OCI-LY1 (cell line): Measurements from ENCODE around the gene ADRB1.

Source experiments
- H2AFZ ChIP-seq: fragments of 200-600 bp; sonication (generic), shearing (Covaris generic); 2 replicates; pipeline ENCODE4 v1.6.0; 2014; ENCODE audit warnings: antibody characterized with exemption, mild to moderate bottlenecking, low read length
- H3F3A ChIP-seq: fragments of 200-600 bp; sonication (generic), shearing (Covaris generic); 2 replicates; pipeline ENCODE4 v1.6.0; 2014; ENCODE audit warnings: mild to moderate bottlenecking, antibody characterized with exemption, low read length, moderate library complexity; ENCODE audit not compliant: insufficient read depth
- H3K27ac ChIP-seq: fragments of 200-600 bp; sonication (generic); 2 replicates; pipeline ENCODE4 v1.5.1; 2014; ENCODE audit warnings: low read length, mixed run types, mild to moderate bottlenecking, low read depth; ENCODE audit not compliant: poor library complexity, severe bottlenecking
- H3K27me3 ChIP-seq: fragments of 200-600 bp; sonication (generic); 2 replicates; pipeline ENCODE4 v1.6.0; 2014; ENCODE audit warnings: antibody characterized with exemption, mild to moderate bottlenecking, low read length, moderate library complexity; ENCODE audit not compliant: insufficient read depth
- H3K36me3 ChIP-seq: fragments of 200-600 bp; sonication (generic); 2 replicates; pipeline ENCODE4 v1.6.1; 2014; ENCODE audit warnings: mild to moderate bottlenecking, antibody characterized with exemption, low read length, moderate library complexity, mixed read lengths; ENCODE audit not compliant: insufficient read depth
- H3K4me1 ChIP-seq: fragments of 200-600 bp; sonication (generic); 2 replicates; pipeline ENCODE4 v1.5.1; 2014; ENCODE audit warnings: mild to moderate bottlenecking, low read length, moderate library complexity; ENCODE audit not compliant: insufficient read depth, severe bottlenecking
- H3K4me2 ChIP-seq: fragments of 200-600 bp; sonication (generic), shearing (Covaris generic); 2 replicates; pipeline ENCODE4 v1.6.1; 2014; ENCODE audit warnings: low read length
- H3K4me3 ChIP-seq: fragments of 200-600 bp; sonication (generic); 2 replicates; pipeline ENCODE4 v1.5.1; 2014; ENCODE audit warnings: low read length, low read depth, mild to moderate bottlenecking, mixed read lengths; ENCODE audit not compliant: poor library complexity, severe bottlenecking
- H3K79me2 ChIP-seq: fragments of 200-600 bp; shearing (Covaris generic); 2 replicates; pipeline ENCODE4 v1.6.1; 2016; ENCODE audit warnings: mixed run types, low read length, mixed read lengths; ENCODE audit not compliant: insufficient read depth
- H3K9ac ChIP-seq: fragments of 200-600 bp; sonication (generic), shearing (Covaris generic); 2 replicates; pipeline ENCODE4 v1.6.1; 2014; ENCODE audit warnings: mild to moderate bottlenecking, low read length, mixed read lengths
- H3K9me2 ChIP-seq: fragments of 200-600 bp; sonication (generic), shearing (Covaris generic); 2 replicates; pipeline ENCODE4 v1.6.1; 2014; ENCODE audit warnings: low read depth, mild to moderate bottlenecking, low read length, mixed read lengths
- H3K9me3 ChIP-seq: fragments of 200-600 bp; shearing (Covaris generic); 2 replicates; pipeline ENCODE4 v1.6.1; 2014; ENCODE audit warnings: low read length, mixed read lengths
- H4K20me1 ChIP-seq: fragments of 200-600 bp; sonication (generic), shearing (Covaris generic); 2 replicates; pipeline ENCODE4 v1.6.0; 2016; ENCODE audit warnings: mild to moderate bottlenecking, low read length; ENCODE audit not compliant: insufficient read depth
- CTCF ChIP-seq: fragments of 200-600 bp; sonication (generic), shearing (Covaris generic); IDR thresholded peaks from 2 replicates; pipeline ENCODE4 v1.5.1; 2017; ENCODE audit warnings: mild to moderate bottlenecking, antibody characterized with exemption, low read length, moderate library complexity, mixed read lengths
- EZH2 ChIP-seq: fragments of 200-600 bp; sonication (generic), shearing (Covaris generic); IDR thresholded peaks from 2 replicates; pipeline ENCODE4 v1.8.0; 2017; ENCODE audit warnings: borderline replicate concordance, mixed run types, mild to moderate bottlenecking, antibody characterized with exemption, low read length, moderate library complexity, mixed read lengths

ADRB1 gene

DNA sequence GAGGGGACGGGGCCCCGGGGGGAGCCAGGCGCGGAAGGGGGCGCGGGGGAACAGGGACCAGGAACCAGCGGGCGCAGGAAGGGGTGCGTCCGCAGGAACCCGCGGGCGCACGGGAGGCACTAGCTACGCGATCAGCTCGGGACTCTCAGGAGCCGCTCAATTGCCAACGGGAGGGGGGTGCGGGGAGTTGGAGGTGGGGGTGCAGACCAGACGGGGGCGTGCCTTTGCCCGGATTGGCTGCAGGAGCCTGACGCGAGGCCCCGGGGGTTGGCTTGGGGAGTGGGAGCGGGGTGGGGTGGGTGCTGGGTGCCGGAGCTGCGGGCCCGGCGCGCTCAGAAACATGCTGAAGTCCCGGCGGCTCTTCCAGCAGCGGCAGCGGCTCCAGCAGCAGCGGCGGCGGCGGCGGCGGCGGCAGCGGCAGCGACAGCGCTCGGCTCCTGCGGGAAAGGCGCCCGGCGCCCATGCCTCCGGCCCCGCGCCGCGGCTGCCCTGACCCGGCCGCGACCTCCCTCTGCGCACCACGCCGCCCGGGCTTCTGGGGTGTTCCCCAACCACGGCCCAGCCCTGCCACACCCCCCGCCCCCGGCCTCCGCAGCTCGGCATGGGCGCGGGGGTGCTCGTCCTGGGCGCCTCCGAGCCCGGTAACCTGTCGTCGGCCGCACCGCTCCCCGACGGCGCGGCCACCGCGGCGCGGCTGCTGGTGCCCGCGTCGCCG lies at the start of gene ADRB1:
Gene ADRB1, plus strand, starts transcription at position 335 of the 715 bp plus-strand sequence. Its CDS starts 267 bp downstream, at position 602.
- H3K27ac ChIP-seq: no peak within 1 kb of the TSS
- H3K36me3 ChIP-seq: no peaks in the 10 kb centered on the region
- H3K27me3 ChIP-seq: no peaks in the 10 kb centered on the region; the same call in 1 of the 2 replicates
- TF ChIP-seq CTCF (no peak), EZH2 (no peak)
- no peaks in the 10 kb centered on the region for H3K4me1 ChIP-seq
- no peak within 1 kb of the TSS for H3K4me3 ChIP-seq
- no peak within 1 kb of the TSS for H2AFZ ChIP-seq
- no peaks in the 10 kb centered on the region for H4K20me1 ChIP-seq
- H3K9me3 ChIP-seq: no peaks in the 10 kb centered on the region
- no peak within 1 kb of the TSS for H3K4me2 ChIP-seq
- no peak within 1 kb of the TSS for H3K9ac ChIP-seq
- no peaks in the 10 kb centered on the region for H3F3A ChIP-seq
- H3K9me2 ChIP-seq: no peaks in the 10 kb centered on the region
- H3K79me2 ChIP-seq: no peaks in the 10 kb centered on the region

DNA sequence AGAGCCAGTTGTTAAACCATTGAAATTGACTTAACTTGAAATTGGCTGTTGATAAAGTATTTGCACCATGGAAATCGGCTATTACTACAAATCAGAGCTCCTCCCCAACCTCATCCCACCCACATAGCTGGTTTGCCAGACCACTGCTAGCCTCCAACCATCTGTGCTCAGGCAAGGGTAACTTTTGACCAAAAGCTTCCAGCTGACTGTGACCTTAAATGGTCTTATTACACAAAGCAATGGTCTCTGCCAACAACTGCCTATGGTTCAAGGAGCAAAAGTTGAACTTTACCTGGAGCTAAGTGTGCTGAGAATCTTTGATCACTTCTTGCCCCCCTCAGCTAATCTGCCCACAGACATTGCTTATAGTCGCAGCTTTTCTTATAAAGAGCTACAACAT lies 48.5 kb upstream of the ADRB1 start:
- Histone ChIP-seq H3K4me2 (no peak overlapping the region), H3K4me3 (no peak overlapping the region), H3K27me3 (no peaks in the 10 kb centered on the region), H3K79me2 (no peaks in the 10 kb centered on the region), H3K9me3 (no peaks in the 10 kb centered on the region), H3K27ac (no peak overlapping the region), H3K9ac (no peak overlapping the region), H3K36me3 (no peaks in the 10 kb centered on the region), H2AFZ (no peak overlapping the region), H3K9me2 (no peaks in the 10 kb centered on the region), H4K20me1 (no peaks in the 10 kb centered on the region), H3K4me1 (no peaks in the 10 kb centered on the region), H3F3A (no peaks in the 10 kb centered on the region)
- TF ChIP-seq EZH2 (no peak), CTCF (no peak)

DNA sequence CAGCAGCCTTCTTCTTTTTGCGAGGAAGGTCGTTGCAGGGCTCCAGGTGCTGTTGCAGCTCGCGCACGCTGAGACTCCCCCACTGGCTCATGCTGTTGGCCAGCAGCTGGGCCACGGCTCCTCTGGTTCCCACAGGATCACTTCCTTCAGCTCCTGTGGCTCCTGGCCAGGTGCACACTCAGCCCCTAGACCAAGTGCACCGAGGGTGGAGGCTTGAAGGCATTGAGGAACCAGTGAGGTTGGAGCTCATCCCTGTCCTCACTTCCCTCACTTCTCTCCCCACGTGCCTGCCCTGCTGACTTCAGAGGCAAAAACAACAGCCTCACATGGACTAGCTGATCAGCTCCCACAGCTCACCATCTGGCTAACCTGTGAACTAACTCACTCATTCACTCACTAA lies 46.2 kb upstream of the ADRB1 start:
- Histone ChIP-seq H3K4me3 (no peak overlapping the region), H2AFZ (no peak overlapping the region), H3F3A (no peaks in the 10 kb centered on the region), H3K9ac (no peak overlapping the region), H3K36me3 (no peaks in the 10 kb centered on the region), H3K27ac (no peak overlapping the region), H3K27me3 (no peaks in the 10 kb centered on the region), H3K4me2 (no peak overlapping the region), H4K20me1 (no peaks in the 10 kb centered on the region), H3K4me1 (no peaks in the 10 kb centered on the region), H3K9me2 (no peaks in the 10 kb centered on the region), H3K9me3 (no peaks in the 10 kb centered on the region), H3K79me2 (no peaks in the 10 kb centered on the region)
- no peak for TF ChIP-seq EZH2
- TF ChIP-seq CTCF: no peak
